Retinal pigment epithelial cell (primary cell): ENCODE data around the gene ANKLE1.
A peak's percentile ranks its signal among the peaks of the same experiment; 100 is the strongest.

Experiments
- DNase-seq: peaks from one replicate; pipeline ENCODE4 v3.0.0-alpha.2; 2010; ENCODE audit warnings: low read depth
- H3K4me3 ChIP-seq: 2 replicates; pipeline ENCODE4 v1.5.1; 2011; ENCODE audit warnings: mild to moderate bottlenecking, low read length, control low read depth, moderate library complexity
- TF ChIP-seq, protein P1 (sequence below): conservative IDR thresholded peaks from 2 replicates; pipeline ENCODE4 v1.5.1; 2011; ENCODE audit warnings: low read depth, low read length, control low read depth, inconsistent platforms

Gene ANKLE1

DNA sequence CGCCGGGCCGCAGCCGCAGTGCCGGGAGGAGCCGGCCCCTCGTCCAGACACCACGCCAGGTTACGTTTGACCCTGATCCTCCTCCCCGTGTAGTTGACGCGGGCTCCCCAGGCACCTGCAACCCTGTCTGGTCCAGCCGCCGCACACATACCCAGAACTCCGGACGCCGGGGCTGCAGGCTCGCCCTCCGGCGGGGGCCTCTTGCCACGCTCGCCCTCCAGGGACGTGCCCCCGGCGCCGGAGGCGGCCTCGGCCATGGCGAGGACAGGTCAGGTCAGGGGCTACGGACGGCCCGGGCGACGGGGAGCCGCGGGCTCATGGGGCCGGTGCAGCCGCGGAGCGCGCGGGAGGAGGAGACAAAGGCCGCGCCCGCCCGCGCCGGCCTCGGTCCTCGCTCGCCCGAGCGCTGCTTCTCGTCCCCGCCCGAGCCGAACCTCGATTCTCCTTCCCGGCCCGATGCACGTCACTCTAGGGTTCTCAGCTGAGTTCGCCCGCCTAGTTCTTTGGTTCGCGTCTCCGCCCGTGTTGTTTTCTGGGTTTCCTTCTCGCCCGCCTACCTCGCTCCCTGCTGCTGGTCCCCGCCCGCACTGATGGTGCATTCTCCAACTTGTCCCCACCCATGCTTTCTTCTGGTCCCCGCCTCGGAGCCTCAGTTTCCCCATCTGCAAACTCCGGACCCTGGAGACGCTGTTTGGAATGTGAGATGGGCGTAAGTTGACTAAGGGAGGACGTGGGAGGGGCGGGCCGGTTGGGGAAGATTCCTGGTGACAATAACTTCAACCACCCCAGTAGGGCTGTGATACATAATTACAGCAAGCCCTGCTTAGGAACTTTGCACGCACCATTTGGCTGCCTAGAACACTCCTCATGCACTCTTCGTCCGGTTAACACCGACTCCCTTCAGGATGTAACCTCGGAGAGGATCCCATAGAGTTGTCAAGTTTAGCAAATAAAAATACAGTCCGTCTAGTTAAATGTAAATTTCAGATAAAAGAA, 53.0 kb downstream of the ANKLE1 start, which contains the start of gene ANO8:
TSS of gene ANO8 (minus strand) at position 442 of the 996 bp plus-strand sequence. CDS start at position 257, 185 bp downstream.
- peak; percentile 96 for DNase-seq
- TF ChIP-seq, protein P1, sequence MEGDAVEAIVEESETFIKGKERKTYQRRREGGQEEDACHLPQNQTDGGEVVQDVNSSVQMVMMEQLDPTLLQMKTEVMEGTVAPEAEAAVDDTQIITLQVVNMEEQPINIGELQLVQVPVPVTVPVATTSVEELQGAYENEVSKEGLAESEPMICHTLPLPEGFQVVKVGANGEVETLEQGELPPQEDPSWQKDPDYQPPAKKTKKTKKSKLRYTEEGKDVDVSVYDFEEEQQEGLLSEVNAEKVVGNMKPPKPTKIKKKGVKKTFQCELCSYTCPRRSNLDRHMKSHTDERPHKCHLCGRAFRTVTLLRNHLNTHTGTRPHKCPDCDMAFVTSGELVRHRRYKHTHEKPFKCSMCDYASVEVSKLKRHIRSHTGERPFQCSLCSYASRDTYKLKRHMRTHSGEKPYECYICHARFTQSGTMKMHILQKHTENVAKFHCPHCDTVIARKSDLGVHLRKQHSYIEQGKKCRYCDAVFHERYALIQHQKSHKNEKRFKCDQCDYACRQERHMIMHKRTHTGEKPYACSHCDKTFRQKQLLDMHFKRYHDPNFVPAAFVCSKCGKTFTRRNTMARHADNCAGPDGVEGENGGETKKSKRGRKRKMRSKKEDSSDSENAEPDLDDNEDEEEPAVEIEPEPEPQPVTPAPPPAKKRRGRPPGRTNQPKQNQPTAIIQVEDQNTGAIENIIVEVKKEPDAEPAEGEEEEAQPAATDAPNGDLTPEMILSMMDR, result no peak
- peak within 1 kb of the TSS; percentile 58 for H3K4me3 ChIP-seq

DNA sequence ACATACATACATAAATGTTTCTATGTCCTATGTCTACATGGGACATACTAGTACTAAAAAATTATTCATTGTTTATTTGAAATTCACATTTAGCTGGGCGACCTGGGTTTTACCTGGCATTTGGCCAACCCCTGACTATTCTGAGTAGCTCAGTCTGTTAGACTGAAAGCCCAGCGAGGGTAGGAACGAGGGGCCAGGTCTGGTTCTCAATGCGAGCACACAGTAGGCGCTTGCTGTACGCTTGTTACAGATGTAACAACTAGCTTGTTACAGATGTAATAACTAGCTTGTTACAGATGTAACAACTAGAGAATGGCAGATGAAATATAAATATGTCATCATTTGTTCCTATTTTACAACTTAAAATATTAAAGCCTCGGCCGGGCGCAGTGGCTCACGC, 53.9 kb downstream of the ANKLE1 start:
- no peak for DNase-seq
- no peak overlapping the region for H3K4me3 ChIP-seq
- TF ChIP-seq, protein P1, result no peak
